Mucosa of rectum (tissue), 2 donors: ENCODE measurements around the gene ACKR2.

Experiments used
- H3K27ac ChIP-seq, 2 donors: one replicate each; pipeline ENCODE4 v1.7.0; 2013; ENCODE audit warnings: inconsistent platforms in 2 of 2, low read depth in 2 of 2, low read length in 2 of 2
- H3K27me3 ChIP-seq, 2 donors: one replicate each; pipeline ENCODE4 v1.7.0; 2013; ENCODE audit warnings: low read length in 2 of 2; ENCODE audit not compliant: control insufficient read depth in 2 of 2, insufficient read depth in 2 of 2
- H3K36me3 ChIP-seq, 2 donors: one replicate each; pipeline ENCODE4 v1.7.0; 2013; ENCODE audit warnings: low read length in 2 of 2; ENCODE audit not compliant: control insufficient read depth in 2 of 2, insufficient read depth in 2 of 2
- H3K4me1 ChIP-seq, 2 donors: one replicate each; pipeline ENCODE4 v1.7.0; 2013; ENCODE audit warnings: low read length in 2 of 2, mild to moderate bottlenecking in 1 of 2; ENCODE audit not compliant: control insufficient read depth in 2 of 2, insufficient read depth in 2 of 2
- H3K4me3 ChIP-seq, 2 donors: one replicate each; pipeline ENCODE4 v1.7.0; 2013; ENCODE audit warnings: low read length in 2 of 2
- H3K9ac ChIP-seq, 2 donors: one replicate each; pipeline ENCODE4 v1.7.0; 2013; ENCODE audit warnings: low read length in 2 of 2, low read depth in 1 of 2, mild to moderate bottlenecking in 1 of 2
- H3K9me3 ChIP-seq, 2 donors: one replicate each; pipeline ENCODE4 v1.7.0; 2013; ENCODE audit warnings: low read length in 2 of 2; ENCODE audit not compliant: control insufficient read depth in 2 of 2
- donor health status: healthy.
- donor health status: Normal muscosa, but diverticular disease.

Gene ACKR2

DNA sequence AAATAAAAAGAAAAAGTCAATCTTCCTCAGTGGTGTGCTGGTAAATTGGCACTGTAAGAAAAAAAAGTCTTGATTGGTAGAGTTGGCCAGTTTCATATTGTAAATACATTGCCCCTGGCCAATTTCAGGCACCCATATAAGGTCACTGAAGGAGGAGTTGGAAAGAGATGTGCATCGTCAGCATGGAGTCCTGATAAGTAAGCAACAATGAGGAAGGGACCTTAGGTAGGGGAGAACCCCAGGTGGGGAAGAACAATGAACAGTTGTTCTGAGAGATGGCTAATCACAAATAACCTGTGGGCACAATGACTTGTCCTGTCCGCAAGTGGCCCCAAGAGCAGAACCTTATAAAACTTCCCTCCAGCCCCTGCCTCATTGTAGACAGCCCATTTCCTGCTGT is 75.1 kb downstream of the ACKR2 start:
- H3K27ac ChIP-seq = no peak overlapping the region

DNA sequence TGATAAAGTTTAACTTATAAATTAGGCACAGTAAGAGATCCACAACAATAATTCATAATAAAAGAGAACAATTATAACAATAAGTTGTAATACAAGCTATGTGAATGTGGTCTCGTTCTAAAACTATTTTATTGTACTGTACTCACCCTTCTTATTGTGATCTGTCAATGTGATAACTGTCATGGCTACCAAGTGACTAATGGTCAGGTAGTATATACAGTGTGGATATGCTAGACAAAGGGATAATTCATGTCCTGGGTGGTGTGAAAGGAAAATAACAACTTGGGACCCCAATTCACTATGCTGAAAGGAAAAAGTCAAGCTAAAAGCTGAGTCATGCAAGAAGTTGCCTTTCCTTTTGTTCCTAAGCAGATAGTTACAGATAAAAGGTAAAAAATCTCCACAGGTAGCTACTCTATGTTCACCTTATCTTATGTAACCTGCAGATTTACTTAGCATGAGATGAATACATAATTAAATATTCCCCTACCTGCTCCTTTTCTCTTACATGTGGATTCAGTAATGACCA is 77.1 kb downstream of the ACKR2 start:
- no peaks in the 10 kb centered on the region for H3K9me3 ChIP-seq
- H3K27ac ChIP-seq = no peak overlapping the region
- H3K4me1 ChIP-seq = no peaks in the 10 kb centered on the region
- H3K36me3 ChIP-seq = no peaks in the 10 kb centered on the region
- H3K9ac ChIP-seq = no peak overlapping the region
- H3K4me3 ChIP-seq = no peak overlapping the region
- peaks cover 0 to 2% of the 10 kb centered on the region in 2 donors for H3K27me3 ChIP-seq

More for the DNA sequence above, 75.1 kb downstream of the ACKR2 start:
- Histone ChIP-seq H3K9ac (no peak overlapping the region), H3K9me3 (no peaks in the 10 kb centered on the region), H3K27me3 (peaks cover 0 to 2% of the 10 kb centered on the region in 2 donors), H3K36me3 (no peaks in the 10 kb centered on the region), H3K4me3 (no peak overlapping the region), H3K4me1 (peaks cover 2 to 4% of the 10 kb centered on the region in 2 donors)

DNA sequence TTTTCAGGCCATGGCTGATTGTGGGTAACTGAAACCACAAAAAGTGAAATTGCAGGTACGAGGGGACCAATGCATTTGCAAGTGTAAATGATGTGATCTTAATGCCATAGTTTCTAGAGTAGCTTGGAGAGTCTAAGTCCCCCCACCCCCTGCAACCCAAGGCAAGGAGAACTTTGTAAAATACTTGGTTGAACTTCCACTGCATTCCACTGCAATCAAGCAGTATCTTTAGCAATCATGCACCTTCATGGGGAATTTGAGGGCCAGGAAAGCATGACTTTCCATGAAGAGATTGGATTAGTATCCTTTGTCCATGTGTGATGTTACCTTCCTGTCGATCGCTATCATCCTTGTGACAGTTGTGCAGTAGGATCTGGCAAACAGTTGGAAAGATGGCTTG is 77.8 kb downstream of the ACKR2 start:
- Histone ChIP-seq H3K9ac (no peak overlapping the region), H3K9me3 (no peaks in the 10 kb centered on the region), H3K27ac (no peak overlapping the region), H3K36me3 (no peaks in the 10 kb centered on the region), H3K4me1 (no peaks in the 10 kb centered on the region), H3K4me3 (no peak overlapping the region), H3K27me3 (peaks cover 0 to 2% of the 10 kb centered on the region in 2 donors)

DNA sequence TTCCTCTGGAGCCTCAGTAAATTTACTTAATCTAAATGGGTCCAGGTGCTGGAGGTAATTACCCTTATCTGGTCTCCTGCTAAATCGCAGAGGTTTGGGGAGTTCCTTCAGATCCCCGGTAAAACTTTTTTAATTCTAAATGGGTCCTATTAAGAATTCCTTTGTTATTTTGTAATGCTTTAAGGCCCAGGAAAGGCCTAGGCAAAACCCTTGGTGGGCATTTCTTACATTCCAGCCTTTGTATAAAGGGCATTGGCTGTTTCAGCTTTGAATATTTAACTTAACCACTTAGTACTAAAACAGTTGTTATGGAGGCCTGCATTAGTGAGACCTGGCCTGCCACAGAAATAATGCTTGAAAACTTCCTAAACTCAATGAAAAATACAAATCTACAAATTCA is 81.8 kb downstream of the ACKR2 start:
- Histone ChIP-seq H3K27ac (no peak overlapping the region), H3K36me3 (no peaks in the 10 kb centered on the region), H3K27me3 (peaks cover 0 to 2% of the 10 kb centered on the region in 2 donors), H3K4me1 (no peaks in the 10 kb centered on the region), H3K4me3 (no peak overlapping the region), H3K9ac (no peak overlapping the region), H3K9me3 (no peaks in the 10 kb centered on the region)

DNA sequence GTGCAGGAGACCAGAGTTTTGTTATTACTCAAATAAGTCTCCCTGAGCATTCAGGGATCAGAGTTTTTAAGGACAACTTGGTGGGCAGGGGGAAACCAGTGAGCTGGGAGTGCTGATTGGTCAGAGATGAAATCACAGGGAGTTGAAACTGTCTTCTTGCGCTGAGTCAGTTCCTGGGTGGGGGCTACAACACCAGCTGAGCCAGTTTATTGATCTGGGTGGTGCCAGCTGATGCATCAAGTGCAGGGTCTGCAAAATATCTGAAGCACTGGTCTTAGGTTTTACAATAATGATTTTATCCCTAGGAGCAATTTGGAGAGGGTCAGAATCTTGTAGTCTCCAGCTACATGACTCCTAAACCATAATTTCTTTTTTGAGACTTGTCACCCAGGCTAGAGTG is 82.9 kb downstream of the ACKR2 start:
- Histone ChIP-seq H3K36me3 (no peaks in the 10 kb centered on the region), H3K9me3 (no peaks in the 10 kb centered on the region), H3K4me1 (no peaks in the 10 kb centered on the region), H3K4me3 (no peak overlapping the region), H3K27me3 (peaks cover 0 to under 1% of the 10 kb centered on the region in 2 donors), H3K9ac (no peak overlapping the region), H3K27ac (no peak overlapping the region)

DNA sequence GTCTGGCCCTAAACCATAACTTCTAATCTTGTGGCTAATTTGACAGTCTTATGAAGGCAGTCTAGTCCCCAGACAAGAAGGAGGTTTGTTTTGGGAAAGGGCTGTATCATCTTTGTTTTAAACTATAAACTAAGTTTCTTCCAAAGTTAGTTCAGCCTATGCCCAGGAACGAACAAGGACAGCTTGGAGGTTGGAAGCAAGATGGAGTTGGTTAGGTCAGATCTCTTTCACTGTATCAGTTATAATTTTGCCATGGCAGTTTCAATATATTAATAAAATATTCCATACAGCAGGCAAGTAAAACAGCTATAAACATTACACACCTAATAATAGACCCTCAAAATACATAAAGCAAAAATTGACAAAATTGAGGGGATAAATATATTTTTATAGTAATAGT is 83.6 kb downstream of the ACKR2 start:
- no peaks in the 10 kb centered on the region for H3K27me3 ChIP-seq
- H3K4me3 ChIP-seq = no peak overlapping the region
- no peak overlapping the region for H3K27ac ChIP-seq
- no peaks in the 10 kb centered on the region for H3K4me1 ChIP-seq
- H3K9me3 ChIP-seq = no peaks in the 10 kb centered on the region
- H3K36me3 ChIP-seq = no peaks in the 10 kb centered on the region
- H3K9ac ChIP-seq = no peak overlapping the region

DNA sequence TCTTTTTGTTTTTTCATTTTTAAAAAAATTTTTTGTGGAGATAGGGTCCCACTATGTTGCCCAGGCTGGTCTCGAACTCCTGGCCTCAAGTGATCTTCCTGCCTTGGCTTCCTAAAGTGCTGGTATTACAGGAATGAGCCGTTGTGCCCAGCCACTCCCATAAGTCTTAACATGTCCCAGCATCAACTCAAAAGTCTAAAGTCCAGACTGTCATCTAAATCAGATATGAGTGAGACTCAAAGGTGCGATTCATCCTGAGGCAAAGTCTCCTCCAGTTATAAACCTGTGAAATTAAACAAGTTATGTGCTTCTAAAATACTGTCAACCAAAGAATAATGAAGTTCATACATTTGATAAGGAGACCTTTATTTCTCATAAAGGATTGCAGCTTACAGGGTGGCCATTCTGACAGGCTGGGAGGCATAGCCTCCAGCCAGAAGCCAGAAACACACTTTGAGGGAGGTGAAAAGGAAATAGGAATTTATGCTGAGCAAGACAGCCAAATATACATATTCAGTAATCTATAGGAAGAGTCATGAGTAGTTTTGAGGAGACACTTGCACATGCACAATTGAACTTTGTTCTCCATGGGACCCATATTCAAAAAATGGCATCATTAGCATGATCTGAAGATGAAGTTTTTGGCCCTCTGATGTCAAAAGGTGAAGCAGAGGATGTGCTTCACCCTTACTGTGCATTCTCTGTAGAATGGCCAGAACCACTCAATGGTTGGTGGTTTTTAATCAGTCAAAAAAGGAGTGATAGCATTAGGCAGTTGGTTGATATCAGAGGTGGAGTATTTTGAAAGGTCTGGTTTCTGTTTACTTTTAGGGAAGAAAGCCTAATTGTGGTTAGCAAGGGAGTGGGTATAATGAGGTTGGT is 85.7 kb downstream of the ACKR2 start:
- no peaks in the 10 kb centered on the region for H3K27me3 ChIP-seq
- H3K4me3 ChIP-seq = no peak overlapping the region
- H3K4me1 ChIP-seq = no peaks in the 10 kb centered on the region
- H3K9me3 ChIP-seq = no peaks in the 10 kb centered on the region
- no peaks in the 10 kb centered on the region for H3K36me3 ChIP-seq
- H3K9ac ChIP-seq = no peak overlapping the region
- H3K27ac ChIP-seq = no peak overlapping the region

DNA sequence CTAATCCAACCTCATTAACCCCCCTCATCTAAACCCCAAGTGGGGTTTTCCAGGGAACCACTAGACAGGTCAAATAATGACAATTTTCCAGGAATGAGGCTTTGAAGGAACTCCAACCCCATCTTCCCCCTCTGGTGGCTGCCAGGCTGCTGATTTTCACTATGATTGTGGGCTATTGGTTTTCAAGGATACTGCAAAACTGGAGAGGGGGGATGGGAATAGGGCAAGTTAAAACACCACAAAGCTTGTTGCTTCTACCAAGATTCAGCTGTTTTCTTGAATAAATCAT is 86.3 kb downstream of the ACKR2 start:
- H3K4me3 ChIP-seq = no peak overlapping the region
- H3K9ac ChIP-seq = no peak overlapping the region
- no peaks in the 10 kb centered on the region for H3K9me3 ChIP-seq
- H3K36me3 ChIP-seq = no peaks in the 10 kb centered on the region
- no peaks in the 10 kb centered on the region for H3K27me3 ChIP-seq
- no peak overlapping the region for H3K27ac ChIP-seq
- no peaks in the 10 kb centered on the region for H3K4me1 ChIP-seq

DNA sequence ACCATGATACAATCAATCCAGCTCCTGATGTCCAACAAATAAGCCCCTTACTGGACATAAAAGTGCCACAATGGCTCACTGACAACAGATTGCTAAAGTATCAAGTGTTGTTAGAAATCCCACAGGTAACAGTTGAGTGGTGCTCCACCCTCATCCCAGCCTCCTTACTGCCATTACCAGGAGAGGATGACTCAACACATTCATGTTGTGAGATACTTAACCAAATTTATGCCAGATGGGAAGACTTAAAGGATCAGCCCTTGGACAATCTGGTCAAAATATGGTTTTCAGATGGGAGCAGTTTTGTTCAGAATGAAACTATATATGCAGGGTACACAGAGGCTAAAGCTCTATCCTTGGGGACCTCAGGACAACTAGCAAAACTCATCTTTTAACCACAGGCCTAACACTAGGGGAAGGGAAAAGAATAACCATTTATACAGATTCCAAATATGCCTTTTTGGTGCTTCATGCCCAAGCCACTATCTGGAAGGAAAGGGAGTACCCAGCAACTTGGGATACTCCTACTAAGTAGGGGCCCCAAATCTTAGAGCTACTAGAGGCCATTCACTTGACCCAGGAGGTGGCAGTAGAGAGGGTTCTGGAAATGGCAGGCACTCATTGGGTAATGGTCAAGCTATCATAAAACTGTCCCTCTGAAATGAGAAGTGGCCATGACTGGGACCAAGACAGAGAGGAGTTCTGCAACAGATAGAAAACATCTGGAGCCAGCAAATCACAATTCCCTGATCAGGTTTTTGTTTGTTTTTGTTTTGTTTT is 89.8 kb downstream of the ACKR2 start:
- Histone ChIP-seq H3K4me3 (no peak overlapping the region), H3K9me3 (no peaks in the 10 kb centered on the region), H3K4me1 (no peaks in the 10 kb centered on the region), H3K27ac (no peak overlapping the region), H3K27me3 (no peaks in the 10 kb centered on the region), H3K9ac (no peak overlapping the region), H3K36me3 (no peaks in the 10 kb centered on the region)
